ENCODE data around the gene TIAM1. TPM values are rescaled to one million over a fixed set of nuclear protein-coding genes. Genes with fewer than 3 reads are reported as not detected.
A peak's percentile ranks its signal among the peaks of the same experiment; 100 is the strongest.

TIAM1 gene
- total RNA-seq, 1 donor from 2014 or later = 131 TPM

DNA sequence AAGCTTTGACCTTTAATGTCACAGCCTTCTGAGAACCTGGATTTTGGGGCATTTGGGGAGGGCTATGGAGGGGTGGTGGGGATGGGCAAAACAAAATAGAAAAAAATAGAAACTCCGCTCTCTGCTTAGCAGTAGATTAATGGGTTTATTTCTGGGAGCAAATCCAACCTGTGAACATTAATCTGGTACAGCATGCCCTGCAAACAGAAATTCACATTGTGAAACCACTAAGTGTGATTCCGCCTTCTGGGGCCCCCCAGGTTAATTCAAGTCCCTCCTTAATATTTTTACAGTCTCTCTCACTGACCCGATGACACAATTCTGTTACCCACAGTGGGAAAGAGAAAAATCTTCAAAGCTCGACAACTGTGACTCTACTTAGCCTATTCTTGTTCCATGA, 76.4 kb downstream of the TIAM1 start:
- H3K4me1 Mint-ChIP-seq (ENCODE audit: unreplicated experiment) = peaks cover 12% of the 10 kb centered on the region
- H3K9me3 Mint-ChIP-seq (ENCODE audit: unreplicated experiment) = no peaks in the 10 kb centered on the region
- peaks cover 2% of the 10 kb centered on the region for H3K27me3 Mint-ChIP-seq (ENCODE audit: unreplicated experiment)
- DNase-seq (ENCODE audit: low spot score) = no peak
- H3K4me3 Mint-ChIP-seq (ENCODE audit: unreplicated experiment) = no peak overlapping the region
- no peak overlapping the region for H3K27ac Mint-ChIP-seq (ENCODE audit: unreplicated experiment)
- no peak for TF ChIP-seq CTCF (IDR thresholded peaks at IDR 0.05; ENCODE audit: unreplicated experiment)
- peaks cover 41% of the 10 kb centered on the region for H3K36me3 Mint-ChIP-seq (ENCODE audit: low read depth, unreplicated experiment)

- Mint-ChIP-seq H3K36me3 (ENCODE audit: low read depth, unreplicated experiment) (peaks cover 41% of the 10 kb centered on the region), H3K27me3 (ENCODE audit: unreplicated experiment) (peaks cover 2% of the 10 kb centered on the region), H3K9me3 (ENCODE audit: unreplicated experiment) (no peaks in the 10 kb centered on the region), H3K4me3 (ENCODE audit: unreplicated experiment) (no peak overlapping the region), H3K27ac (ENCODE audit: unreplicated experiment) (no peak overlapping the region), H3K4me1 (ENCODE audit: unreplicated experiment) (peaks cover 9% of the 10 kb centered on the region)
- TF ChIP-seq CTCF (IDR thresholded peaks at IDR 0.05; ENCODE audit: unreplicated experiment) = no peak
- no peak for DNase-seq (ENCODE audit: low spot score)
Measured at GRCh38 chr21:31266241-31266640, 77.8 kb downstream of the TIAM1 start.

- peaks cover 9% of the 10 kb centered on the region for H3K4me1 Mint-ChIP-seq (ENCODE audit: unreplicated experiment)
- TF ChIP-seq CTCF (IDR thresholded peaks at IDR 0.05; ENCODE audit: unreplicated experiment) = no peak
- peaks cover 2% of the 10 kb centered on the region for H3K27me3 Mint-ChIP-seq (ENCODE audit: unreplicated experiment)
- DNase-seq (ENCODE audit: low spot score) = no peak
- no peaks in the 10 kb centered on the region for H3K9me3 Mint-ChIP-seq (ENCODE audit: unreplicated experiment)
- H3K4me3 Mint-ChIP-seq (ENCODE audit: unreplicated experiment) = peak overlapping the region; percentile 34
- H3K27ac Mint-ChIP-seq (ENCODE audit: unreplicated experiment) = peak overlapping the region; percentile 48
- H3K36me3 Mint-ChIP-seq (ENCODE audit: low read depth, unreplicated experiment) = peaks cover 36% of the 10 kb centered on the region
Measured at GRCh38 chr21:31265366-31266013, 78.6 kb downstream of the TIAM1 start.

- H3K36me3 Mint-ChIP-seq (ENCODE audit: low read depth, unreplicated experiment) = peaks cover 36% of the 10 kb centered on the region
- DNase-seq (ENCODE audit: low spot score) = no peak
- H3K27me3 Mint-ChIP-seq (ENCODE audit: unreplicated experiment) = no peaks in the 10 kb centered on the region
- no peak overlapping the region for H3K4me3 Mint-ChIP-seq (ENCODE audit: unreplicated experiment)
- H3K27ac Mint-ChIP-seq (ENCODE audit: unreplicated experiment) = no peak overlapping the region
- peaks cover 9% of the 10 kb centered on the region for H3K4me1 Mint-ChIP-seq (ENCODE audit: unreplicated experiment)
- no peak for TF ChIP-seq CTCF (IDR thresholded peaks at IDR 0.05; ENCODE audit: unreplicated experiment)
- no peaks in the 10 kb centered on the region for H3K9me3 Mint-ChIP-seq (ENCODE audit: unreplicated experiment)
Measured at GRCh38 chr21:31264574-31264973, 79.5 kb downstream of the TIAM1 start.

GRCh38 chr21:31262728-31263127, 81.3 kb downstream of the TIAM1 start:
- DNase-seq (ENCODE audit: low spot score) = no peak
- H3K36me3 Mint-ChIP-seq (ENCODE audit: low read depth, unreplicated experiment) = peaks cover 36% of the 10 kb centered on the region
- no peak overlapping the region for H3K4me3 Mint-ChIP-seq (ENCODE audit: unreplicated experiment)
- no peak for TF ChIP-seq CTCF (IDR thresholded peaks at IDR 0.05; ENCODE audit: unreplicated experiment)
- H3K4me1 Mint-ChIP-seq (ENCODE audit: unreplicated experiment) = peaks cover 4% of the 10 kb centered on the region
- H3K27ac Mint-ChIP-seq (ENCODE audit: unreplicated experiment) = no peak overlapping the region
- H3K9me3 Mint-ChIP-seq (ENCODE audit: unreplicated experiment) = no peaks in the 10 kb centered on the region
- peaks cover 1% of the 10 kb centered on the region for H3K27me3 Mint-ChIP-seq (ENCODE audit: unreplicated experiment)
